K562 (cell line): ENCODE data around the gene PSAP. TPM values are rescaled to one million over a fixed set of nuclear protein-coding genes. Genes with fewer than 3 reads are reported as not detected.
A peak's percentile ranks its signal among the peaks of the same experiment; 100 is the strongest.

Source experiments
- CBFB ChIP-seq: sonication (generic); formaldehyde crosslinking; IDR thresholded peaks from 2 replicates; pipeline ENCODE4 v1.4.0; 2020; ENCODE audit warnings: mild to moderate bottlenecking, missing genetic modification reagents
- CEBPZ ChIP-seq: fragments of 150-350 bp; IDR thresholded peaks from 2 replicates; pipeline ENCODE4 v1.6.1; 2014; ENCODE audit warnings: low read depth, mild to moderate bottlenecking, low read length, borderline replicate concordance
- DNMT1 ChIP-seq: fragments of 450-650 bp; IDR thresholded peaks from 2 replicates; pipeline ENCODE4 v1.6.1; 2016; ENCODE audit warnings: antibody characterized with exemption, mild to moderate bottlenecking
- ESRRA ChIP-seq: fragments of 450-650 bp; IDR thresholded peaks from 2 replicates; pipeline ENCODE4 v1.6.1; 2014; ENCODE audit warnings: low read depth, mild to moderate bottlenecking, moderate library complexity, borderline replicate concordance
- GABPB1 ChIP-seq: sonication (generic); formaldehyde crosslinking; IDR thresholded peaks from 2 replicates; pipeline ENCODE4 v1.8.0; 2022; ENCODE audit warnings: mild to moderate bottlenecking, missing genetic modification reagents
- HDAC3 ChIP-seq: fragments of 450-650 bp; IDR thresholded peaks from 2 replicates; pipeline ENCODE4 v1.6.1; 2018; ENCODE audit warnings: borderline replicate concordance, mild to moderate bottlenecking, moderate library complexity; ENCODE audit not compliant: partially characterized antibody
- HNRNPLL ChIP-seq: fragments of 200-400 bp; formaldehyde crosslinking; IDR thresholded peaks from 2 replicates; pipeline ENCODE4 v1.6.1; 2017; ENCODE audit warnings: low read length, low read depth, mild to moderate bottlenecking; ENCODE audit not compliant: poor library complexity, severe bottlenecking
- KAT2B ChIP-seq: IDR thresholded peaks from one replicate; pipeline ENCODE4 v1.6.1; 2012; ENCODE audit warnings: low read depth, mild to moderate bottlenecking, control low read depth, inconsistent platforms, low read length, moderate library complexity
- KDM5B ChIP-seq: fragments of 200-600 bp; sonication (generic); IDR thresholded peaks from 2 replicates; pipeline ENCODE4 v1.6.1; 2012; ENCODE audit warnings: low read depth, mild to moderate bottlenecking, moderate library complexity, low read length, control low read depth, inconsistent platforms; ENCODE audit not compliant: insufficient replicate concordance
- MEF2D ChIP-seq: conservative IDR thresholded peaks from 2 replicates; pipeline ENCODE4 v1.6.1; 2016; ENCODE audit warnings: low read depth, missing genetic modification characterization, missing compliant biosample characterization
- NR2C1 ChIP-seq, 2 experiments: fragments of 450-650 bp; IDR thresholded peaks; 2 replicates each; pipeline ENCODE4 v1.6.1; 2017; ENCODE audit warnings: mild to moderate bottlenecking in 2 of 2, antibody characterized with exemption in 1 of 2, inconsistent platforms in 1 of 2, missing compliant biosample characterization in 1 of 2, missing genetic modification characterization in 1 of 2
- RBM14 ChIP-seq: fragments of 200-400 bp; formaldehyde crosslinking; IDR thresholded peaks from 2 replicates; pipeline ENCODE4 v1.6.1; 2018; ENCODE audit warnings: low read depth, mild to moderate bottlenecking, low read length, moderate library complexity, borderline replicate concordance; ENCODE audit not compliant: insufficient read depth
- RBM17 ChIP-seq: fragments of 200-400 bp; formaldehyde crosslinking; IDR thresholded peaks from 2 replicates; pipeline ENCODE4 v1.6.1; 2017; ENCODE audit warnings: low read depth, mild to moderate bottlenecking, low read length, borderline replicate concordance
- SMARCA5 ChIP-seq: fragments of 450-650 bp; IDR thresholded peaks from 2 replicates; pipeline ENCODE4 v1.6.1; 2016
- ZNF77 ChIP-seq: fragments of 250-450 bp; sonication (Bioruptor Pico); IDR thresholded peaks from 2 replicates; pipeline ENCODE4 v1.5.0; 2020
- polyA plus RNA-seq, 8 experiments: library from polyadenylated mRNA; depleted of rRNA in 4 of 8; stranded (reverse) in 5 of 8; unstranded in 3 of 8; fragments of >200 nt; fragmentation: Nextera tagmentation in 2 of 8; fragmentation: Illumina TruSeq in 1 of 8; extraction: Ambion mirVana in 2 of 8; extraction: Trizol in 1 of 8; gene quantifications; 2 replicates each; pipeline versions ENCODE4 v1.2.1 to v1.2.3, GENCODE V29; 2011 to 2014; ENCODE audit warnings: inconsistent platforms in 1 of 8, missing spikeins in 1 of 8
- total RNA-seq, 7 experiments: library from RNA; depleted of rRNA in 6 of 7; stranded (reverse); fragments of >200 nt in 6 of 7; fragmentation: Illumina TruSeq in 2 of 7; extraction: Trizol in 2 of 7; gene quantifications; 2 replicates each; pipeline versions ENCODE4 v1.2.1 to v1.2.3, GENCODE V29; 2011 to 2021; ENCODE audit warnings: low replicate concordance in 1 of 7
- TF ChIP-seq, protein P1 (sequence below): sonication (generic); formaldehyde crosslinking; IDR thresholded peaks from 2 replicates; pipeline ENCODE4 v1.8.1; 2023; ENCODE audit warnings: mild to moderate bottlenecking, missing genetic modification reagents
- TF ChIP-seq, protein P2 (sequence below): fragments of 200-800 bp; sonication (Bioruptor generic); IDR thresholded peaks from 2 replicates; pipeline ENCODE4 v1.6.1; 2016; ENCODE audit warnings: missing genetic modification characterization, missing compliant biosample characterization

The PSAP gene
- total and polyA plus RNA-seq, 9 of the 15 experiments (the other 6 are each of a cell fraction or from before 2014, with no cell fraction given), result 245 to 700 (median 429) TPM

DNA sequence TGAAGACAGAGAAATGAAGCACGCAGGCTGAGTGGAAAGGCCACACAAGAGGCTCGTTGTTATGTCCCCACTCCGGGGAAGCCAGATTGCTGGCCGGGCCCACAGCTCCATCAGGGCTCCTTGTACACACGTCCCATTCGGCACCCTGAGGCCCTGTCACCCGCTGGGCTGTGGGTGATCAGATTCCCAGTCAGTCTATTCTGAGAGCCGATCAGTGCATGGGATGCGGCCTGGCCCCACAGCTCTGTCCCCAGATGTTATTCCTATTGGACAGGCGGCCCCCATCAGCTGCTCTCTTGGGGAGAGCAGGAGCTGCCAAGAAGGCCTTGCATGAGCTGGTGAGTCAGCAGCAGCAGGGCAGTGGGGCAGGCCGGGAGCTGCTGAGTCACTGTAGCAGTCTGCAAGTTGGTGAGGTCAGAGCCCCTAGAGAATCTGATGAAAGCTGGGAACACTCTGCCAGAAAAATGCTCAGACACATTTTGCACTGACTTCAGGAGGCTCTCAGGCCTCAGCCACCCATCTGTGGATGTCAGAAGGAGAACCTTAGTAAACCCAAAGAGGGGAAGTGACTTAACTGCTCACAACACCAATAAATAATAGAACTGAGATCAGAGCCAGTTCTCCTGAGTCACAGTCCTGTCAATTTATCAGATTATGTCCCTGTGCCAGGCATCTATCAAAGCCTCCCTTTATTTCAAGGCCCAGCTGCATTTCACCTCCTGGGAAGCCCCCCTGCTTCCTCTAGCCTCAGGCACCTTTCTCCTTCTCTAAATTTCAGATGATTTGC, 9.4 kb upstream of the PSAP start (continued):
- TF ChIP-seq MEF2D (tag) (peak; percentile 51; the same call in 1 of the 2 replicates), ZNF77 (CRISPR knock-in tag) (no peak), RBM14 (no peak), CEBPZ (no peak), CBFB (CRISPR knock-in tag) (no peak), HDAC3 (peak; percentile 55), KDM5B (peak; percentile 46), RBM17 (no peak), NR2C1 (IDR thresholded peaks at IDR 0.05) (0 out of 2 replicates have a peak, but pooled peaks have one; percentile 11), NR2C1 (tag; IDR thresholded peaks at IDR 0.05) (peak; percentile 73), ESRRA (no peak; the same call in 1 of the 2 replicates), SMARCA5 (no peak), HNRNPLL (no peak), KAT2B (no peak), GABPB1 (CRISPR knock-in tag) (peak; percentile 42), DNMT1 (peak; percentile 77; the same call in 1 of the 2 replicates)
- TF ChIP-seq, protein P1, sequence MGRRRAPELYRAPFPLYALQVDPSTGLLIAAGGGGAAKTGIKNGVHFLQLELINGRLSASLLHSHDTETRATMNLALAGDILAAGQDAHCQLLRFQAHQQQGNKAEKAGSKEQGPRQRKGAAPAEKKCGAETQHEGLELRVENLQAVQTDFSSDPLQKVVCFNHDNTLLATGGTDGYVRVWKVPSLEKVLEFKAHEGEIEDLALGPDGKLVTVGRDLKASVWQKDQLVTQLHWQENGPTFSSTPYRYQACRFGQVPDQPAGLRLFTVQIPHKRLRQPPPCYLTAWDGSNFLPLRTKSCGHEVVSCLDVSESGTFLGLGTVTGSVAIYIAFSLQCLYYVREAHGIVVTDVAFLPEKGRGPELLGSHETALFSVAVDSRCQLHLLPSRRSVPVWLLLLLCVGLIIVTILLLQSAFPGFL (CRISPR knock-in tag), result no peak
- TF ChIP-seq, protein P2, sequence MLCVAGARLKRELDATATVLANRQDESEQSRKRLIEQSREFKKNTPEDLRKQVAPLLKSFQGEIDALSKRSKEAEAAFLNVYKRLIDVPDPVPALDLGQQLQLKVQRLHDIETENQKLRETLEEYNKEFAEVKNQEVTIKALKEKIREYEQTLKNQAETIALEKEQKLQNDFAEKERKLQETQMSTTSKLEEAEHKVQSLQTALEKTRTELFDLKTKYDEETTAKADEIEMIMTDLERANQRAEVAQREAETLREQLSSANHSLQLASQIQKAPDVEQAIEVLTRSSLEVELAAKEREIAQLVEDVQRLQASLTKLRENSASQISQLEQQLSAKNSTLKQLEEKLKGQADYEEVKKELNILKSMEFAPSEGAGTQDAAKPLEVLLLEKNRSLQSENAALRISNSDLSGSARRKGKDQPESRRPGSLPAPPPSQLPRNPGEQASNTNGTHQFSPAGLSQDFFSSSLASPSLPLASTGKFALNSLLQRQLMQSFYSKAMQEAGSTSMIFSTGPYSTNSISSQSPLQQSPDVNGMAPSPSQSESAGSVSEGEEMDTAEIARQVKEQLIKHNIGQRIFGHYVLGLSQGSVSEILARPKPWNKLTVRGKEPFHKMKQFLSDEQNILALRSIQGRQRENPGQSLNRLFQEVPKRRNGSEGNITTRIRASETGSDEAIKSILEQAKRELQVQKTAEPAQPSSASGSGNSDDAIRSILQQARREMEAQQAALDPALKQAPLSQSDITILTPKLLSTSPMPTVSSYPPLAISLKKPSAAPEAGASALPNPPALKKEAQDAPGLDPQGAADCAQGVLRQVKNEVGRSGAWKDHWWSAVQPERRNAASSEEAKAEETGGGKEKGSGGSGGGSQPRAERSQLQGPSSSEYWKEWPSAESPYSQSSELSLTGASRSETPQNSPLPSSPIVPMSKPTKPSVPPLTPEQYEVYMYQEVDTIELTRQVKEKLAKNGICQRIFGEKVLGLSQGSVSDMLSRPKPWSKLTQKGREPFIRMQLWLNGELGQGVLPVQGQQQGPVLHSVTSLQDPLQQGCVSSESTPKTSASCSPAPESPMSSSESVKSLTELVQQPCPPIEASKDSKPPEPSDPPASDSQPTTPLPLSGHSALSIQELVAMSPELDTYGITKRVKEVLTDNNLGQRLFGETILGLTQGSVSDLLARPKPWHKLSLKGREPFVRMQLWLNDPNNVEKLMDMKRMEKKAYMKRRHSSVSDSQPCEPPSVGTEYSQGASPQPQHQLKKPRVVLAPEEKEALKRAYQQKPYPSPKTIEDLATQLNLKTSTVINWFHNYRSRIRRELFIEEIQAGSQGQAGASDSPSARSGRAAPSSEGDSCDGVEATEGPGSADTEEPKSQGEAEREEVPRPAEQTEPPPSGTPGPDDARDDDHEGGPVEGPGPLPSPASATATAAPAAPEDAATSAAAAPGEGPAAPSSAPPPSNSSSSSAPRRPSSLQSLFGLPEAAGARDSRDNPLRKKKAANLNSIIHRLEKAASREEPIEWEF, result 0 out of 2 replicates have a peak, but pooled peaks have one; percentile 17
